HEK293 (cell line): Measurements from ENCODE around the gene CHST15.

ENCODE experiments used
- CTCF ChIP-seq: fragments of 450-650 bp; formaldehyde crosslinking; IDR thresholded peaks from 2 replicates; pipeline ENCODE4 v1.5.1; 2016; ENCODE audit warnings: missing biosample characterization, missing genetic modification characterization
- GFI1B ChIP-seq: fragments of 450-650 bp; formaldehyde crosslinking; IDR thresholded peaks from 2 replicates; pipeline ENCODE4 v1.5.1; 2016; ENCODE audit warnings: missing biosample characterization, missing genetic modification characterization
- HOXA7 ChIP-seq: sonication (generic); formaldehyde crosslinking; IDR thresholded peaks from 2 replicates; pipeline ENCODE4 v1.8.1; 2022; ENCODE audit warnings: missing genetic modification reagents, borderline replicate concordance
- PBX3 ChIP-seq: sonication (generic); formaldehyde crosslinking; IDR thresholded peaks from 2 replicates; pipeline ENCODE4 v1.8.1; 2022; ENCODE audit warnings: mild to moderate bottlenecking, moderate library complexity, missing genetic modification reagents
- REST ChIP-seq: fragments of 450-650 bp; formaldehyde crosslinking; IDR thresholded peaks from 2 replicates; pipeline ENCODE4 v1.5.1; 2016; ENCODE audit warnings: missing biosample characterization, missing genetic modification characterization
- SP7 ChIP-seq: fragments of 450-650 bp; formaldehyde crosslinking; IDR thresholded peaks from 2 replicates; pipeline ENCODE4 v1.5.1; 2016; ENCODE audit warnings: missing biosample characterization, missing genetic modification characterization
- ZBTB49 ChIP-seq: fragments of 450-650 bp; formaldehyde crosslinking; IDR thresholded peaks from 2 replicates; pipeline ENCODE4 v1.5.1; 2016; ENCODE audit warnings: missing biosample characterization, missing genetic modification characterization, low read depth
- ZNF274 ChIP-seq, 2 experiments: fragments of 200-500 bp in 1 of 2; fragments of 450-650 bp in 1 of 2; sonication (Bioruptor generic) in 1 of 2; formaldehyde crosslinking in 1 of 2; IDR thresholded peaks; 2 replicates each; pipeline versions ENCODE4 v1.5.1 to v1.6.1; 2014 to 2016; ENCODE audit warnings: borderline replicate concordance in 1 of 2, inconsistent platforms in 1 of 2, low read length in 1 of 2, missing biosample characterization in 1 of 2, missing genetic modification characterization in 1 of 2
- ZNF302 ChIP-seq: fragments of 450-650 bp; formaldehyde crosslinking; IDR thresholded peaks from 2 replicates; pipeline ENCODE4 v1.5.1; 2016; ENCODE audit warnings: missing biosample characterization, missing genetic modification characterization, low read depth
- ZNF513 ChIP-seq: fragments of 450-650 bp; IDR thresholded peaks from 2 replicates; pipeline ENCODE4 v1.5.1; 2018; ENCODE audit warnings: missing biosample characterization, missing genetic modification characterization
- ZNF530 ChIP-seq: fragments of 450-650 bp; formaldehyde crosslinking; IDR thresholded peaks from 2 replicates; pipeline ENCODE4 v1.5.1; 2016; ENCODE audit warnings: low read depth, missing biosample characterization, missing genetic modification characterization
- ZNF623 ChIP-seq: fragments of 450-650 bp; formaldehyde crosslinking; IDR thresholded peaks from 2 replicates; pipeline ENCODE4 v1.5.1; 2016; ENCODE audit warnings: missing biosample characterization, missing genetic modification characterization
- ZSCAN18 ChIP-seq: fragments of 450-650 bp; formaldehyde crosslinking; IDR thresholded peaks from 2 replicates; pipeline ENCODE4 v1.5.1; 2016; ENCODE audit warnings: missing biosample characterization, missing genetic modification characterization

- TF ChIP-seq ZNF623 (tag by site-specific recombination) (no peak), REST (tag by site-specific recombination) (no peak), ZNF513 (tag by site-specific recombination) (no peak), CTCF (no peak), SP7 (tag by site-specific recombination) (no peak), GFI1B (tag by site-specific recombination) (no peak), ZNF302 (tag by site-specific recombination) (no peak), PBX3 (no peak), ZNF274 (IDR thresholded peaks at IDR 0.05; ENCODE audit: low read length) (no peak), ZNF274 (tag by site-specific recombination; IDR thresholded peaks at IDR 0.05; ENCODE audit: borderline replicate concordance) (no peak), HOXA7 (CRISPR knock-in tag) (no peak), ZBTB49 (no peak), ZSCAN18 (tag by site-specific recombination) (no peak), ZNF530 (tag by site-specific recombination) (no peak)
These were observed 49.1 kb downstream of the CHST15 start for GRCh38 chr10:124044143-124044862.
